Measurements from ENCODE around the gene POP4. TPM values are rescaled to one million over a fixed set of nuclear protein-coding genes. Genes with fewer than 3 reads are reported as not detected.
A peak's percentile ranks its signal among the peaks of the same experiment; 100 is the strongest.

The POP4 gene
- total and polyA plus RNA-seq, 9 of the 15 experiments (the other 6 are each of a cell fraction or from before 2014, with no cell fraction given) = 42.1 to 128 (median 99.0) TPM

GRCh38 chr19:29624489-29625185 lies 18.6 kb downstream of the POP4 start (continued):
- peak; percentile 55 for TF ChIP-seq USF1 (CRISPR knock-in tag; IDR thresholded peaks at IDR 0.05)
- TF ChIP-seq JUND (IDR thresholded peaks at IDR 0.05; ENCODE audit: borderline replicate concordance, low read depth, low read length) = 0 out of 2 replicates have a peak, but pooled peaks have one; percentile 8
- TF ChIP-seq JUND (tag; IDR thresholded peaks at IDR 0.05; ENCODE audit: borderline replicate concordance, low read depth, low read length) = no peak
- peak; percentile 79 for TF ChIP-seq RAD51 (IDR thresholded peaks at IDR 0.05; ENCODE audit: borderline replicate concordance, low read depth)
- peak; percentile 64 for TF ChIP-seq USF2 (CRISPR knock-in tag; IDR thresholded peaks at IDR 0.05)
- 0 out of 2 replicates have a peak, but pooled peaks have one; percentile 5 for TF ChIP-seq CBFA2T2 (conservative IDR thresholded peaks at IDR 0.05)
- no peak for TF ChIP-seq SMARCB1 (IDR thresholded peaks at IDR 0.05; ENCODE audit: insufficient read length, low read depth)
- peak; percentile 51 for TF ChIP-seq L3MBTL2 (IDR thresholded peaks at IDR 0.05)
- no peak for TF ChIP-seq SIX5 (IDR thresholded peaks at IDR 0.05; ENCODE audit: borderline replicate concordance in 1 of 2, insufficient read depth in 1 of 2, low read depth in 1 of 2, low read length in 2 of 2)

All from K562 (cell line).